Rectal smooth muscle tissue (tissue), 1 donor: Measurements from ENCODE around the gene CATSPERB.
"Not testable (repeated sequence)": the region's sequence is repeated elsewhere in the genome, so short reads cannot be mapped to it uniquely, and the experiment has no call there.

ENCODE experiments used
- H3K27ac ChIP-seq: one replicate; pipeline ENCODE4 v1.7.0; 2013; ENCODE audit warnings: low read depth, low read length, inconsistent platforms
- H3K27me3 ChIP-seq: one replicate; pipeline ENCODE4 v1.7.0; 2013; ENCODE audit warnings: low read length; ENCODE audit not compliant: control insufficient read depth, insufficient read depth
- H3K36me3 ChIP-seq: one replicate; pipeline ENCODE4 v1.7.0; 2013; ENCODE audit warnings: low read length; ENCODE audit not compliant: control insufficient read depth, insufficient read depth
- H3K4me1 ChIP-seq: one replicate; pipeline ENCODE4 v1.7.0; 2013; ENCODE audit warnings: low read length; ENCODE audit not compliant: control insufficient read depth, insufficient read depth
- H3K4me3 ChIP-seq: one replicate; pipeline ENCODE4 v1.7.0; 2013; ENCODE audit warnings: low read length
- H3K9ac ChIP-seq: one replicate; pipeline ENCODE4 v1.7.0; 2013; ENCODE audit warnings: low read length

CATSPERB gene

GRCh38 chr14:91624757-91625156 is 107.1 kb downstream of the CATSPERB start:
- Histone ChIP-seq H3K4me1 (no peaks in the 10 kb centered on the region), H3K27me3 (no peaks in the 10 kb centered on the region), H3K9ac (no peak overlapping the region), H3K36me3 (no peaks in the 10 kb centered on the region), H3K4me3 (no peak overlapping the region), H3K27ac (no peak overlapping the region)

GRCh38 chr14:91614187-91614586 is 117.7 kb downstream of the CATSPERB start:
- no peak overlapping the region for H3K27ac ChIP-seq
- H3K4me1 ChIP-seq: no peaks in the 10 kb centered on the region
- H3K4me3 ChIP-seq: no peak overlapping the region
- no peak overlapping the region for H3K9ac ChIP-seq
- no peaks in the 10 kb centered on the region for H3K27me3 ChIP-seq
- H3K36me3 ChIP-seq: no peaks in the 10 kb centered on the region

- H3K36me3 ChIP-seq: no peaks in the 10 kb centered on the region
- H3K9ac ChIP-seq: no peak overlapping the region
- no peaks in the 10 kb centered on the region for H3K27me3 ChIP-seq
- no peak overlapping the region for H3K27ac ChIP-seq
- no peaks in the 10 kb centered on the region for H3K4me1 ChIP-seq
- no peak overlapping the region for H3K4me3 ChIP-seq
These were observed 118.3 kb downstream of the CATSPERB start for GRCh38 chr14:91613459-91614112.

- Histone ChIP-seq H3K9ac (no peak overlapping the region), H3K4me1 (no peaks in the 10 kb centered on the region), H3K36me3 (no peaks in the 10 kb centered on the region), H3K27me3 (no peaks in the 10 kb centered on the region), H3K4me3 (no peak overlapping the region), H3K27ac (no peak overlapping the region)
These were observed 120.4 kb downstream of the CATSPERB start for GRCh38 chr14:91611528-91611927.

GRCh38 chr14:91609161-91609560 is 122.7 kb downstream of the CATSPERB start:
- Histone ChIP-seq H3K27ac (no peak overlapping the region), H3K4me1 (no peaks in the 10 kb centered on the region), H3K36me3 (no peaks in the 10 kb centered on the region), H3K9ac (no peak overlapping the region), H3K4me3 (no peak overlapping the region), H3K27me3 (no peaks in the 10 kb centered on the region)

- no peaks in the 10 kb centered on the region for H3K27me3 ChIP-seq
- H3K27ac ChIP-seq: no peak overlapping the region
- no peak overlapping the region for H3K9ac ChIP-seq
- no peaks in the 10 kb centered on the region for H3K4me1 ChIP-seq
- no peak overlapping the region for H3K4me3 ChIP-seq
- H3K36me3 ChIP-seq: no peaks in the 10 kb centered on the region
These were observed 124.4 kb downstream of the CATSPERB start for GRCh38 chr14:91607322-91608047.

- Histone ChIP-seq H3K4me1 (no peaks in the 10 kb centered on the region), H3K9ac (no peak overlapping the region), H3K27me3 (no peaks in the 10 kb centered on the region), H3K27ac (no peak overlapping the region), H3K36me3 (no peaks in the 10 kb centered on the region), H3K4me3 (no peak overlapping the region)
These were observed 125.0 kb downstream of the CATSPERB start for GRCh38 chr14:91606851-91607250.

GRCh38 chr14:91604611-91605010 is 127.3 kb downstream of the CATSPERB start:
- H3K36me3 ChIP-seq, H3K4me3 ChIP-seq, H3K9ac ChIP-seq: not testable (repeated sequence)

GRCh38 chr14:91599994-91600393 is 131.9 kb downstream of the CATSPERB start:
- no peaks in the 10 kb centered on the region for H3K27me3 ChIP-seq
- no peak overlapping the region for H3K4me3 ChIP-seq
- no peak overlapping the region for H3K27ac ChIP-seq
- H3K36me3 ChIP-seq: no peaks in the 10 kb centered on the region
- H3K4me1 ChIP-seq: no peaks in the 10 kb centered on the region
- H3K9ac ChIP-seq: no peak overlapping the region

More at GRCh38 chr14:91604611-91605010, 127.3 kb downstream of the CATSPERB start:
- not testable (repeated sequence) for H3K27me3 ChIP-seq, H3K27ac ChIP-seq, H3K4me1 ChIP-seq

- Histone ChIP-seq H3K9ac (no peak overlapping the region), H3K36me3 (no peaks in the 10 kb centered on the region), H3K27me3 (no peaks in the 10 kb centered on the region), H3K27ac (no peak overlapping the region), H3K4me3 (no peak overlapping the region), H3K4me1 (no peaks in the 10 kb centered on the region)
These were observed 136.2 kb downstream of the CATSPERB start for GRCh38 chr14:91595736-91596135.

GRCh38 chr14:91593957-91594356 is 137.9 kb downstream of the CATSPERB start:
- H3K4me3 ChIP-seq, H3K4me1 ChIP-seq, H3K36me3 ChIP-seq, H3K27me3 ChIP-seq, H3K27ac ChIP-seq, H3K9ac ChIP-seq: not testable (repeated sequence)

- Histone ChIP-seq H3K27me3 (no peaks in the 10 kb centered on the region), H3K36me3 (no peaks in the 10 kb centered on the region), H3K4me1 (no peaks in the 10 kb centered on the region), H3K9ac (no peak overlapping the region), H3K27ac (no peak overlapping the region), H3K4me3 (no peak overlapping the region)
These were observed 145.5 kb downstream of the CATSPERB start for GRCh38 chr14:91586410-91586809.

- Histone ChIP-seq H3K36me3 (no peaks in the 10 kb centered on the region), H3K27me3 (no peaks in the 10 kb centered on the region), H3K4me3 (no peak overlapping the region), H3K9ac (no peak overlapping the region), H3K4me1 (no peaks in the 10 kb centered on the region), H3K27ac (no peak overlapping the region)
These were observed 146.0 kb downstream of the CATSPERB start for GRCh38 chr14:91585856-91586255.
